Fibroblast of pulmonary artery (primary cell): ENCODE results near the gene STRIP1.

Experiments used
- DNase-seq: peaks from one replicate; pipeline ENCODE4 v3.0.0-alpha.2; 2010; ENCODE audit warnings: low read depth
- H3K4me3 ChIP-seq: replicated peaks from 2 replicates; pipeline ENCODE4 v1.5.1; 2011; ENCODE audit warnings: low read depth, mild to moderate bottlenecking, control low read depth, low read length, moderate library complexity
- CTCF ChIP-seq: IDR thresholded peaks from 2 replicates; pipeline ENCODE4 v1.5.1; 2011; ENCODE audit warnings: mild to moderate bottlenecking, control low read depth, low read length, inconsistent platforms; ENCODE audit errors: missing control alignments

Gene STRIP1

GRCh38 chr1:110062612-110063011, 28.2 kb downstream of the STRIP1 start:
- no peak for DNase-seq
- H3K4me3 ChIP-seq, result no peak overlapping the region
- TF ChIP-seq CTCF, result no peak

DNA sequence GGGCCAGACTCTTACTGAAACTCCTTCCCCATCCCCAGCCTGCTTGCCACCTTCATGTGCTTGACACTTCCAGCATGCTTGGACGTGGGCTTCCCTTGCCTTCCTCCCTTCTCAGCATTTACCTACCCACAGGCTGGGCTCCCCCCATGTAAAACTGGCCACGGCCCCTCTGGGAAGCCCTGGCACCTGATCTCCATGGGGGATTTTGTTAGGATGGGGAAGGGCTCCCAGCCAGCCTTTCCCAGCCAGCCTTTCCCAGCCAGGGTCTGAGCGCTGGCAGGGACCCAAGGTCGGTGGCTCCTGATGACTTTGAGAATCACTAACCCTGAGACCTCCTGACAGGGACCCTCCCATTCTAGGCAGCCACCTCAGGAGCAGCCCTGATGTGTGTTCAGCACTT, 29.4 kb downstream of the STRIP1 start:
- no peak for TF ChIP-seq CTCF
- no peak for DNase-seq
- H3K4me3 ChIP-seq, result no peak overlapping the region

- DNase-seq, result no peak
Measured at GRCh38 chr1:110064576-110065337, 30.3 kb downstream of the STRIP1 start.

GRCh38 chr1:110065841-110066240, 31.4 kb downstream of the STRIP1 start:
- DNase-seq, result no peak
- TF ChIP-seq CTCF, result no peak
- H3K4me3 ChIP-seq, result no peak overlapping the region

More at GRCh38 chr1:110064576-110065337, 30.3 kb downstream of the STRIP1 start:
- no peak overlapping the region for H3K4me3 ChIP-seq
- no peak for TF ChIP-seq CTCF

DNA sequence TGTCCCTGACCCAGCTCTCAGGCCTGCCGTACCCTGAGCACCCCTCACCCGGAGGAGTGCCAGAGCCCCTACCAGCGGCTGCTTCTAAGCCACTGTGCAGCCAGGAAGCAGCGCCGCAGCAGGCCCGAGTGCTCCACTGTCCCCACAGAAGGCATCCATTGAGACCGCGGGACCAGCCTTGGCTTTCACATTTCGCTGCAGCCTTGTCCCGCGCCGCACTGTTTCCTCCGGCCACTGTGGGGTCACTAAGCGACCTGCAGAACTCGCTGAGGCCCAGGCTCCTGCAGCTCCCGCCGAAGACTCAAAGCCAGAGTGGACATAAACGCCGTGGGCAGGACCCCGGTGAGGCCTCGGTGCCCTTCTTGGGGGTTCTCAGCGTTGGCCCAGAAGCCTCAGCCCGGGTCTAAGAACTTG, 33.1 kb downstream of the STRIP1 start:
- TF ChIP-seq CTCF, result no peak
- H3K4me3 ChIP-seq, result no peak overlapping the region

DNA sequence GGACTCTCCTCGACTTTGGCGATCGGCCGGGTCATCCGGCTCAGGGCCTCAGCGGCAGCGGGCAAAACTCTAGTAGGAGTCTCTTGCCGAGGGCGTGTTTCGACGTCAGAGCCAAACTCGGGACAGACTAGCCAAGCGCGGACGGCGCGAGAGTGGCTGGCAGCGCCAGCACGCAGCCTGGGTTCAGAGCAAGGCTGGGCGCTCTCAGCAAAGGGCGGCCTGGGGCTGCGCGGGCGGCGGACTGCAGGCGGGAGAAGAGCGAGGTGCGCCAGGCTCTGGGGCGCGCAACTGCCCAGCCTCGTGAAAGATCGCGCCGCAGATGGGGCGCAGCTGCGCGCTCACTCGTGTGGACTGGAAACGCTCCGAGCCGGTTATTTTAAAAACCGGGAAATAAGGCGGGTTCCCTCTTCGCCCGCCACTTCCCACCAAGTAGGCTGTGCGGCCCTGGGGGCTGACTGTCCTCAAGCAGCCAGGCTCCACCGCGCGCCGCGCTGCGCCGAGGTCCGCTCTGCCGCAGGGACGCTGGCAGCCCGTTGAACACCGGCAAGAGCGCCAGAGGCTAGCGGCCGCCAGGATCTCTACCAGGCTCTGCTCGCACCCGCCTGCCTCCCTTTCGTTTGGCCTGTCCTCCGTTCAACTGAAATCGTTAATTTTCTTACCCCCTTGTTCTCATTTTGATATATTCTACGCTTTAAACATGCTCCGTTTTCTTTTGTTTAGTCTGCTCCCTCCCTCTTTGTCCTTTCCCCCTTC, 33.6 kb downstream of the STRIP1 start:
- no peak for TF ChIP-seq CTCF
- DNase-seq, result no peak
- no peak overlapping the region for H3K4me3 ChIP-seq

More for the DNA sequence above, 33.1 kb downstream of the STRIP1 start:
- DNase-seq, result no peak
